DOHH2 (cell line): ENCODE data around the gene LRP10.

ENCODE experiments used
- CTCF ChIP-seq: fragments of 200-600 bp; sonication (generic); IDR thresholded peaks from one replicate; pipeline ENCODE4 v1.5.1; 2014; ENCODE audit warnings: antibody characterized with exemption, mild to moderate bottlenecking, low read depth, low read length; ENCODE audit not compliant: poor library complexity, severe bottlenecking
- EZH2phosphoT487 ChIP-seq: fragments of 200-600 bp; sonication (generic); IDR thresholded peaks from 2 replicates; pipeline ENCODE4 v1.6.1; 2017; ENCODE audit warnings: borderline replicate concordance, mild to moderate bottlenecking, antibody characterized with exemption, low read length, moderate library complexity, mixed read lengths

GRCh38 chr14:22922294-22922693 is 50.8 kb downstream of the LRP10 start:
- no peak for TF ChIP-seq CTCF
- TF ChIP-seq EZH2phosphoT487 = no peak
